HEK293T (cell line): ENCODE results near the gene SBNO2.

ENCODE experiments used
- ELF4 ChIP-seq: fragments of 450-650 bp; IDR thresholded peaks from 2 replicates; pipeline ENCODE4 v1.6.1; 2017; ENCODE audit warnings: antibody characterized with exemption
- NFRKB ChIP-seq: fragments of 450-650 bp; IDR thresholded peaks from 2 replicates; pipeline ENCODE4 v1.6.1; 2016; ENCODE audit warnings: mild to moderate bottlenecking, moderate library complexity

- TF ChIP-seq ELF4 (no peak), NFRKB (no peak)
These were observed 116.0 kb downstream of the SBNO2 start for GRCh38 chr19:1058112-1058511.
